Measurements from ENCODE around the gene KRTAP10-5.

KRTAP10-5 gene

DNA sequence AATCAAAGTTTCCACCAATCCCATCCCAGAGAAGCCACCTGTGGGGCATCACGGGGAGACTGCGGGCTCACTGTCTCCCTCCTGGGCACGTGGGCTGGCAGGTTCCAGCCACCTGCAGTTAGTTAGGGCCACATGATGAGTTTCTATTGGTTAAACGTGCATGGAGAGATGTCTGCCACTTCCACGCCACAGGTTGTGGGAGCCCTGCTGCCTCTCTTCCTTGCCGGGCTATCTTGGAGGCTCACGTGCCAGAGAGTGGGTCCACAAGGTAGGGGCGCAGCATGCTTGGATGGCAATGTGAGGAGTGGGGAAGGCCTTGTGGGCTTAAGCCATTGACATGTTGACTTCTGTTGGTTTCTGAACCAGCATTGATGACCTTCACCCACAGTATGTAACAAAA, 23.5 kb upstream of the KRTAP10-5 start:
- no peak for TF ChIP-seq GABPA (IDR thresholded peaks at IDR 0.05; ENCODE audit: low read depth)
- TF ChIP-seq, protein P1, sequence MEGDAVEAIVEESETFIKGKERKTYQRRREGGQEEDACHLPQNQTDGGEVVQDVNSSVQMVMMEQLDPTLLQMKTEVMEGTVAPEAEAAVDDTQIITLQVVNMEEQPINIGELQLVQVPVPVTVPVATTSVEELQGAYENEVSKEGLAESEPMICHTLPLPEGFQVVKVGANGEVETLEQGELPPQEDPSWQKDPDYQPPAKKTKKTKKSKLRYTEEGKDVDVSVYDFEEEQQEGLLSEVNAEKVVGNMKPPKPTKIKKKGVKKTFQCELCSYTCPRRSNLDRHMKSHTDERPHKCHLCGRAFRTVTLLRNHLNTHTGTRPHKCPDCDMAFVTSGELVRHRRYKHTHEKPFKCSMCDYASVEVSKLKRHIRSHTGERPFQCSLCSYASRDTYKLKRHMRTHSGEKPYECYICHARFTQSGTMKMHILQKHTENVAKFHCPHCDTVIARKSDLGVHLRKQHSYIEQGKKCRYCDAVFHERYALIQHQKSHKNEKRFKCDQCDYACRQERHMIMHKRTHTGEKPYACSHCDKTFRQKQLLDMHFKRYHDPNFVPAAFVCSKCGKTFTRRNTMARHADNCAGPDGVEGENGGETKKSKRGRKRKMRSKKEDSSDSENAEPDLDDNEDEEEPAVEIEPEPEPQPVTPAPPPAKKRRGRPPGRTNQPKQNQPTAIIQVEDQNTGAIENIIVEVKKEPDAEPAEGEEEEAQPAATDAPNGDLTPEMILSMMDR (IDR thresholded peaks at IDR 0.05; ENCODE audit: insufficient read depth, low read length): no peak
- no peak for TF ChIP-seq SPI1 (IDR thresholded peaks at IDR 0.05; ENCODE audit: borderline replicate concordance, low read depth)
- TF ChIP-seq, protein P2, sequence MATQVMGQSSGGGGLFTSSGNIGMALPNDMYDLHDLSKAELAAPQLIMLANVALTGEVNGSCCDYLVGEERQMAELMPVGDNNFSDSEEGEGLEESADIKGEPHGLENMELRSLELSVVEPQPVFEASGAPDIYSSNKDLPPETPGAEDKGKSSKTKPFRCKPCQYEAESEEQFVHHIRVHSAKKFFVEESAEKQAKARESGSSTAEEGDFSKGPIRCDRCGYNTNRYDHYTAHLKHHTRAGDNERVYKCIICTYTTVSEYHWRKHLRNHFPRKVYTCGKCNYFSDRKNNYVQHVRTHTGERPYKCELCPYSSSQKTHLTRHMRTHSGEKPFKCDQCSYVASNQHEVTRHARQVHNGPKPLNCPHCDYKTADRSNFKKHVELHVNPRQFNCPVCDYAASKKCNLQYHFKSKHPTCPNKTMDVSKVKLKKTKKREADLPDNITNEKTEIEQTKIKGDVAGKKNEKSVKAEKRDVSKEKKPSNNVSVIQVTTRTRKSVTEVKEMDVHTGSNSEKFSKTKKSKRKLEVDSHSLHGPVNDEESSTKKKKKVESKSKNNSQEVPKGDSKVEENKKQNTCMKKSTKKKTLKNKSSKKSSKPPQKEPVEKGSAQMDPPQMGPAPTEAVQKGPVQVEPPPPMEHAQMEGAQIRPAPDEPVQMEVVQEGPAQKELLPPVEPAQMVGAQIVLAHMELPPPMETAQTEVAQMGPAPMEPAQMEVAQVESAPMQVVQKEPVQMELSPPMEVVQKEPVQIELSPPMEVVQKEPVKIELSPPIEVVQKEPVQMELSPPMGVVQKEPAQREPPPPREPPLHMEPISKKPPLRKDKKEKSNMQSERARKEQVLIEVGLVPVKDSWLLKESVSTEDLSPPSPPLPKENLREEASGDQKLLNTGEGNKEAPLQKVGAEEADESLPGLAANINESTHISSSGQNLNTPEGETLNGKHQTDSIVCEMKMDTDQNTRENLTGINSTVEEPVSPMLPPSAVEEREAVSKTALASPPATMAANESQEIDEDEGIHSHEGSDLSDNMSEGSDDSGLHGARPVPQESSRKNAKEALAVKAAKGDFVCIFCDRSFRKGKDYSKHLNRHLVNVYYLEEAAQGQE (IDR thresholded peaks at IDR 0.05; ENCODE audit: insufficient replicate concordance, low read depth): no peak
- TF ChIP-seq POLR2AphosphoS5 (IDR thresholded peaks at IDR 0.05; ENCODE audit: low read depth): no peak
- peaks cover 2% of the 10 kb centered on the region for H3K27me3 ChIP-seq (ENCODE audit: insufficient read depth, poor library complexity, severe bottlenecking)
- DNase-seq (ENCODE audit: low read depth in 1 of 2, low spot score in 1 of 2): no peak
- no peak overlapping the region for H3K4me3 ChIP-seq (replicated peaks; ENCODE audit: insufficient read depth, low read length)
- no peak overlapping the region for H3K27ac ChIP-seq (replicated peaks)

DNA sequence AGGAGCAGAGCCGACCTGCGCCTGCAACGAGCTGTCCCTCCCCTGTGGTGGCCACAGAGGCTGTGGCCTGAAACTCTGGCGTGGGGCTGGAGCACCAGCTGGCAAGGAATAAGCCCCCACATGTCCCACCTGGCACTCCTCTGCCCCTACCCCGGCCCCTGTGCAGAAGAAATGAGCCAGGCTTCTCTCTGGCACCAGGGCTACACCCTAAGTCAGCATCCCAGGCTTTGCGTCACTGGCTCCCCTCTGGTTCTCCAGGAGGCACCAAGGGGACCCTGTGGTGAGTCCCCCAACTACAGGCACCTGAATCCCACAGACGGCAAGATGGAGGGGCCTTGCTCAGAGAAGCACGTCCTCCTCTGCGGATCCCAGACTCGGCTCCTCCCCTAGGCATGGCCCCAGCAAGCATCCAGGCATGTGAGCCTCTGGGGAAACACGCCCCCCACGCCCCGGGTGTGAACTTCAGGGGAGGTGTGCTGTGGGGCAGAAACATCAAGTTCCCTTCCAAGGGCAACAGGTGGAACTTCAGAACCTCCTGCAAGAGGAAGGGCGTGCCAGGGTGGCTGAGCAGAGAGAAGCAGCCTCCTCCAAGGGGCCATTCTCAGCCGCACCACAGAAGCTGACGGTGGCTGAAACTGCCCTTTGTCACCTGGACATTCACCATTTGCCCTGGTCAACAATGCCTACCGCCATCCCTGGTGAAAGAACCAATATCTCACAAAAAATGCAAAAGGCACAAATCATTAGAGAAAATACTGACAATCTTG, 22.9 kb upstream of the KRTAP10-5 start:
- TF ChIP-seq SPI1 (IDR thresholded peaks at IDR 0.05; ENCODE audit: borderline replicate concordance, low read depth) (no peak), GABPA (IDR thresholded peaks at IDR 0.05; ENCODE audit: low read depth) (no peak), POLR2AphosphoS5 (IDR thresholded peaks at IDR 0.05; ENCODE audit: low read depth) (no peak)
- TF ChIP-seq, protein P2 (IDR thresholded peaks at IDR 0.05; ENCODE audit: insufficient replicate concordance, low read depth): no peak
- TF ChIP-seq, protein P1 (IDR thresholded peaks at IDR 0.05; ENCODE audit: insufficient read depth, low read length): no peak

DNA sequence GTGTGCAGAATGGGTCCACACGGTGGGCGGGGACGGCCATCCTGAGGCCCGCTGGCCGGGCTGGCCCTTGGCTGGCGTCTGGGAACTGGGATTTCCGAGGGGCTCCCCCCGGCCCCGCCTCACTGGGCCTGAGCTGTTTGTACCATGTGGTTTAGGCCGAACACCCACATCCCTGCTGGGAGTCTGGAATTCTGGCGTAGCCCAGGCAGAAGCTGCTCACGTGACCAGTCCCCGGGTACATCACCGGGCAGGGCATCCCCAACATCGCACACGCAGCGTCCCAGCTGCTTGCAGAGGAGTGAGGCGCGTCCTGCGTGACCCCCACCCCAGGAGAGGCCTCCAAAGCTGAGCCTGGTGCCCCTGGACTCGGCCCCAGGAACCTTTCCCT, 22.1 kb upstream of the KRTAP10-5 start:
- DNase-seq (ENCODE audit: low read depth in 1 of 2, low spot score in 1 of 2): no peak
- Histone ChIP-seq H3K27me3 (ENCODE audit: insufficient read depth, poor library complexity, severe bottlenecking) (peaks cover 2% of the 10 kb centered on the region), H3K27ac (replicated peaks) (no peak overlapping the region), H3K4me3 (replicated peaks; ENCODE audit: insufficient read depth, low read length) (no peak overlapping the region)
- TF ChIP-seq, protein P1 (IDR thresholded peaks at IDR 0.05; ENCODE audit: insufficient read depth, low read length): no peak
- TF ChIP-seq, protein P2 (IDR thresholded peaks at IDR 0.05; ENCODE audit: insufficient replicate concordance, low read depth): no peak
- TF ChIP-seq GABPA (IDR thresholded peaks at IDR 0.05; ENCODE audit: low read depth) (no peak), POLR2AphosphoS5 (IDR thresholded peaks at IDR 0.05; ENCODE audit: low read depth) (no peak), SPI1 (IDR thresholded peaks at IDR 0.05; ENCODE audit: borderline replicate concordance, low read depth) (no peak)

More for the DNA sequence above, 22.9 kb upstream of the KRTAP10-5 start:
- DNase-seq (ENCODE audit: low read depth in 1 of 2, low spot score in 1 of 2): no peak
- Histone ChIP-seq H3K4me3 (replicated peaks; ENCODE audit: insufficient read depth, low read length) (no peak overlapping the region), H3K27me3 (ENCODE audit: insufficient read depth, poor library complexity, severe bottlenecking) (peaks cover 2% of the 10 kb centered on the region), H3K27ac (replicated peaks) (no peak overlapping the region)

Measured in HL-60 (cell line).